Activated naive CD8-positive, alpha-beta T cell treated with anti-CD3 and anti-CD28 coated beads for 36 hours (primary cell): Measurements from ENCODE around the gene RNF13. TPM values are rescaled to one million over a fixed set of nuclear protein-coding genes. Genes with fewer than 3 reads are reported as not detected.
"Not testable (repeated sequence)": the region's sequence is repeated elsewhere in the genome, so short reads cannot be mapped to it uniquely, and the experiment has no call there.

Source experiments
- DNase-seq: peaks from one replicate; pipeline ENCODE4 v3.0.0; 2021
- H3K27ac Mint-ChIP-seq: one replicate; pipeline ENCODE4 v1.8.0; 2022; ENCODE audit warnings: mild to moderate bottlenecking, moderate library complexity, mixed read lengths
- H3K27me3 Mint-ChIP-seq: one replicate; pipeline ENCODE4 v1.8.0; 2022; ENCODE audit warnings: mild to moderate bottlenecking, mixed read lengths
- H3K36me3 Mint-ChIP-seq: one replicate; pipeline ENCODE4 v1.8.0; 2021; ENCODE audit warnings: mild to moderate bottlenecking, mixed read lengths
- H3K4me1 Mint-ChIP-seq: one replicate; pipeline ENCODE4 v1.8.0; 2021; ENCODE audit warnings: mixed read lengths
- H3K4me3 Mint-ChIP-seq: one replicate; pipeline ENCODE4 v1.8.0; 2022; ENCODE audit warnings: mild to moderate bottlenecking, moderate library complexity, mixed read lengths
- H3K9me3 Mint-ChIP-seq: one replicate; pipeline ENCODE4 v1.8.0; 2022; ENCODE audit warnings: mixed read lengths
- total RNA-seq, 2 experiments: library from RNA; stranded (reverse); gene quantifications; one replicate each; pipeline ENCODE4 v1.2.3, GENCODE V29; 2021

Gene RNF13
- total RNA-seq, 2 experiments from 2014 or later, result 28.8 to 29.5 TPM

- peaks cover 37% of the 10 kb centered on the region for H3K36me3 Mint-ChIP-seq
- peaks cover 40% of the 10 kb centered on the region for H3K4me1 Mint-ChIP-seq
- peaks cover 4% of the 10 kb centered on the region for H3K9me3 Mint-ChIP-seq
- no peak overlapping the region for H3K4me3 Mint-ChIP-seq
- H3K27me3 Mint-ChIP-seq, result no peaks in the 10 kb centered on the region
- H3K27ac Mint-ChIP-seq, result no peak overlapping the region
- DNase-seq, result no peak
These were observed 31.1 kb downstream of the RNF13 start for GRCh38 chr3:149844091-149844490.

- H3K4me1 Mint-ChIP-seq, result peaks cover 33% of the 10 kb centered on the region
- no peaks in the 10 kb centered on the region for H3K27me3 Mint-ChIP-seq
These were observed 32.7 kb downstream of the RNF13 start for GRCh38 chr3:149845570-149846244.

GRCh38 chr3:149848238-149848637 lies 35.2 kb downstream of the RNF13 start:
- Mint-ChIP-seq H3K27ac (peak overlapping the region; percentile 30), H3K9me3 (peaks cover 2% of the 10 kb centered on the region), H3K27me3 (no peaks in the 10 kb centered on the region), H3K36me3 (peaks cover 40% of the 10 kb centered on the region), H3K4me1 (peaks cover 25% of the 10 kb centered on the region), H3K4me3 (no peak overlapping the region)
- no peak for DNase-seq

More at GRCh38 chr3:149845570-149846244, 32.7 kb downstream of the RNF13 start:
- peaks cover 2% of the 10 kb centered on the region for H3K9me3 Mint-ChIP-seq
- no peak overlapping the region for H3K4me3 Mint-ChIP-seq
- no peak for DNase-seq
- H3K27ac Mint-ChIP-seq, result no peak overlapping the region
- peaks cover 37% of the 10 kb centered on the region for H3K36me3 Mint-ChIP-seq

GRCh38 chr3:149848688-149849087 lies 35.7 kb downstream of the RNF13 start:
- Mint-ChIP-seq H3K36me3 (peaks cover 40% of the 10 kb centered on the region), H3K4me1 (peaks cover 23% of the 10 kb centered on the region), H3K27ac (peak overlapping the region; percentile 30), H3K9me3 (peaks cover 2% of the 10 kb centered on the region), H3K27me3 (no peaks in the 10 kb centered on the region), H3K4me3 (no peak overlapping the region)
- no peak for DNase-seq

- H3K27me3 Mint-ChIP-seq, result no peaks in the 10 kb centered on the region
- H3K4me3 Mint-ChIP-seq, result no peak overlapping the region
- H3K9me3 Mint-ChIP-seq, result peaks cover 2% of the 10 kb centered on the region
- no peak overlapping the region for H3K27ac Mint-ChIP-seq
- peaks cover 47% of the 10 kb centered on the region for H3K36me3 Mint-ChIP-seq
- H3K4me1 Mint-ChIP-seq, result peaks cover 14% of the 10 kb centered on the region
- DNase-seq, result no peak
These were observed 38.0 kb downstream of the RNF13 start for GRCh38 chr3:149850787-149851584.

- H3K4me3 Mint-ChIP-seq, result no peak overlapping the region
- no peak for DNase-seq
- peaks cover 2% of the 10 kb centered on the region for H3K4me1 Mint-ChIP-seq
- H3K27ac Mint-ChIP-seq, result no peak overlapping the region
- H3K36me3 Mint-ChIP-seq, result peaks cover 43% of the 10 kb centered on the region
- no peaks in the 10 kb centered on the region for H3K9me3 Mint-ChIP-seq
- H3K27me3 Mint-ChIP-seq, result no peaks in the 10 kb centered on the region
These were observed 45.9 kb downstream of the RNF13 start for GRCh38 chr3:149858911-149859310.

- no peaks in the 10 kb centered on the region for H3K27me3 Mint-ChIP-seq
- no peak for DNase-seq
- peaks cover 45% of the 10 kb centered on the region for H3K36me3 Mint-ChIP-seq
- H3K9me3 Mint-ChIP-seq, result peaks cover 2% of the 10 kb centered on the region
- H3K27ac Mint-ChIP-seq, result no peak overlapping the region
- H3K4me3 Mint-ChIP-seq, result no peak overlapping the region
- H3K4me1 Mint-ChIP-seq, result peaks cover 2% of the 10 kb centered on the region
These were observed 47.9 kb downstream of the RNF13 start for GRCh38 chr3:149860881-149861280.

- H3K4me3 Mint-ChIP-seq, result no peak overlapping the region
- DNase-seq, result no peak
- H3K27ac Mint-ChIP-seq, result no peak overlapping the region
- H3K36me3 Mint-ChIP-seq, result peaks cover 70% of the 10 kb centered on the region
- H3K4me1 Mint-ChIP-seq, result peaks cover 4% of the 10 kb centered on the region
- H3K9me3 Mint-ChIP-seq, result peaks cover 26% of the 10 kb centered on the region
- H3K27me3 Mint-ChIP-seq, result no peaks in the 10 kb centered on the region
These were observed 54.5 kb downstream of the RNF13 start for GRCh38 chr3:149867563-149867962.

- peaks cover 41% of the 10 kb centered on the region for H3K36me3 Mint-ChIP-seq
- H3K27ac Mint-ChIP-seq, result no peak overlapping the region
These were observed 58.8 kb downstream of the RNF13 start for GRCh38 chr3:149871855-149872254.

GRCh38 chr3:149872589-149872988 lies 59.6 kb downstream of the RNF13 start:
- no peak for DNase-seq
- H3K4me3 Mint-ChIP-seq, result no peak overlapping the region
- H3K4me1 Mint-ChIP-seq, result peaks cover 4% of the 10 kb centered on the region
- peaks cover 33% of the 10 kb centered on the region for H3K36me3 Mint-ChIP-seq
- no peaks in the 10 kb centered on the region for H3K27me3 Mint-ChIP-seq
- H3K27ac Mint-ChIP-seq, result no peak overlapping the region
- H3K9me3 Mint-ChIP-seq, result peaks cover 13% of the 10 kb centered on the region

More at GRCh38 chr3:149871855-149872254, 58.8 kb downstream of the RNF13 start:
- Mint-ChIP-seq H3K27me3 (no peaks in the 10 kb centered on the region), H3K9me3 (peaks cover 18% of the 10 kb centered on the region), H3K4me3 (no peak overlapping the region), H3K4me1 (peaks cover 4% of the 10 kb centered on the region)
- no peak for DNase-seq

- Mint-ChIP-seq H3K4me1 (peaks cover 5% of the 10 kb centered on the region), H3K27me3 (no peaks in the 10 kb centered on the region), H3K27ac (no peak overlapping the region), H3K36me3 (peaks cover 3% of the 10 kb centered on the region), H3K9me3 (no peaks in the 10 kb centered on the region), H3K4me3 (no peak overlapping the region)
- DNase-seq, result no peak
These were observed 64.7 kb downstream of the RNF13 start for GRCh38 chr3:149877668-149878067.

GRCh38 chr3:149879872-149880271 lies 66.9 kb downstream of the RNF13 start:
- H3K27ac Mint-ChIP-seq, result no peak overlapping the region
- no peaks in the 10 kb centered on the region for H3K27me3 Mint-ChIP-seq
- H3K4me3 Mint-ChIP-seq, result no peak overlapping the region
- H3K36me3 Mint-ChIP-seq, result peaks cover 11% of the 10 kb centered on the region
- H3K9me3 Mint-ChIP-seq, result peaks cover 10% of the 10 kb centered on the region
- DNase-seq, result no peak
- H3K4me1 Mint-ChIP-seq, result peaks cover 7% of the 10 kb centered on the region

- H3K4me1 Mint-ChIP-seq, result peaks cover 16% of the 10 kb centered on the region
- H3K4me3 Mint-ChIP-seq, result no peak overlapping the region
- H3K36me3 Mint-ChIP-seq, result peaks cover 18% of the 10 kb centered on the region
- H3K27me3 Mint-ChIP-seq, result no peaks in the 10 kb centered on the region
- no peak for DNase-seq
- no peak overlapping the region for H3K27ac Mint-ChIP-seq
- H3K9me3 Mint-ChIP-seq, result peaks cover 11% of the 10 kb centered on the region
These were observed 68.9 kb downstream of the RNF13 start for GRCh38 chr3:149881879-149882278.

- H3K4me3 Mint-ChIP-seq, result no peak overlapping the region
- no peak overlapping the region for H3K27ac Mint-ChIP-seq
- H3K27me3 Mint-ChIP-seq, result no peaks in the 10 kb centered on the region
- peaks cover 23% of the 10 kb centered on the region for H3K36me3 Mint-ChIP-seq
- H3K9me3 Mint-ChIP-seq, result peaks cover 11% of the 10 kb centered on the region
- H3K4me1 Mint-ChIP-seq, result peaks cover 16% of the 10 kb centered on the region
- DNase-seq, result no peak
These were observed 70.1 kb downstream of the RNF13 start for GRCh38 chr3:149883134-149883533.

GRCh38 chr3:149883860-149884259 lies 70.8 kb downstream of the RNF13 start:
- H3K9me3 Mint-ChIP-seq, result peaks cover 11% of the 10 kb centered on the region
- not testable (repeated sequence) for H3K4me3 Mint-ChIP-seq, H3K27ac Mint-ChIP-seq, H3K27me3 Mint-ChIP-seq, DNase-seq
- peaks cover 27% of the 10 kb centered on the region for H3K36me3 Mint-ChIP-seq
- peaks cover 16% of the 10 kb centered on the region for H3K4me1 Mint-ChIP-seq
